HepG2 (cell line): ENCODE data around the gene C20orf204. TPM values are rescaled to one million over a fixed set of nuclear protein-coding genes. Genes with fewer than 3 reads are reported as not detected.

Experiments
- AHR ChIP-seq: IDR thresholded peaks from 2 replicates; pipeline ENCODE4 v1.6.1; 2018; ENCODE audit warnings: missing genetic modification reagents, missing compliant biosample characterization
- ARID2 ChIP-seq: sonication (generic); formaldehyde crosslinking; IDR thresholded peaks from 2 replicates; pipeline ENCODE4 v1.8.1; 2022; ENCODE audit warnings: mild to moderate bottlenecking, missing genetic modification reagents, borderline replicate concordance
- GATA4 ChIP-seq: sonication (generic); IDR thresholded peaks from 2 replicates; pipeline ENCODE4 v1.6.1; 2016; ENCODE audit warnings: antibody characterized with exemption, low read depth, borderline replicate concordance
- GPN1 ChIP-seq: sonication (generic); formaldehyde crosslinking; IDR thresholded peaks from 2 replicates; pipeline ENCODE4 v1.5.1; 2020; ENCODE audit warnings: missing genetic modification reagents, borderline replicate concordance
- HDAC6 ChIP-seq: fragments of 200-600 bp; sonication (generic); IDR thresholded peaks from 2 replicates; pipeline ENCODE4 v1.7.0; 2017; ENCODE audit warnings: mild to moderate bottlenecking, antibody characterized with exemption, low read length, low read depth
- HOXA3 ChIP-seq: sonication (generic); formaldehyde crosslinking; IDR thresholded peaks from 2 replicates; pipeline ENCODE4 v1.5.0; 2020; ENCODE audit warnings: missing genetic modification reagents
- HOXA9 ChIP-seq: sonication (generic); formaldehyde crosslinking; IDR thresholded peaks from 2 replicates; pipeline ENCODE4 v1.8.1; 2022; ENCODE audit warnings: missing genetic modification reagents, mild to moderate bottlenecking, moderate library complexity, borderline replicate concordance
- LRRFIP1 ChIP-seq: sonication (generic); formaldehyde crosslinking; conservative IDR thresholded peaks from 2 replicates; pipeline ENCODE4 v1.4.0; 2020; ENCODE audit warnings: missing genetic modification reagents
- MAF1 ChIP-seq: sonication (generic); formaldehyde crosslinking; IDR thresholded peaks from 2 replicates; pipeline ENCODE4 v1.5.0; 2020; ENCODE audit warnings: missing genetic modification reagents, borderline replicate concordance
- MXI1 ChIP-seq: IDR thresholded peaks from 3 replicates; pipeline ENCODE4 v1.6.1; 2012; ENCODE audit warnings: low read depth, low read length, inconsistent platforms, borderline replicate concordance
- NONO ChIP-seq, 2 experiments: fragments of 450-650 bp in 1 of 2; sonication (generic) in 1 of 2; formaldehyde crosslinking in 1 of 2; IDR thresholded peaks in 1 of 2; conservative IDR thresholded peaks in 1 of 2; 2 replicates each; pipeline versions ENCODE4 v1.6.1 to v1.8.0; 2017 to 2022; ENCODE audit warnings: mild to moderate bottlenecking in 1 of 2, missing genetic modification reagents in 1 of 2, moderate library complexity in 1 of 2
- PHF20 ChIP-seq: sonication (generic); formaldehyde crosslinking; IDR thresholded peaks from 2 replicates; pipeline ENCODE4 v1.5.0; 2020; ENCODE audit warnings: mild to moderate bottlenecking, missing genetic modification reagents
- RERE ChIP-seq: IDR thresholded peaks from 2 replicates; pipeline ENCODE4 v1.6.1; 2016; ENCODE audit warnings: low read depth, missing genetic modification reagents, missing compliant biosample characterization
- SATB2 ChIP-seq: sonication (generic); formaldehyde crosslinking; IDR thresholded peaks from 2 replicates; pipeline ENCODE4 v1.5.0; 2020; ENCODE audit warnings: missing genetic modification reagents
- SPEN ChIP-seq: sonication (generic); formaldehyde crosslinking; IDR thresholded peaks from 2 replicates; pipeline ENCODE4 v1.5.1; 2020; ENCODE audit warnings: low read depth, mild to moderate bottlenecking, missing genetic modification reagents
- TAF1 ChIP-seq: sonication (generic); formaldehyde crosslinking; IDR thresholded peaks from 2 replicates; pipeline ENCODE4 v1.4.0; 2020; ENCODE audit warnings: missing genetic modification reagents
- ZFAT ChIP-seq: sonication (generic); formaldehyde crosslinking; conservative IDR thresholded peaks from 2 replicates; pipeline ENCODE4 v1.8.1; 2023; ENCODE audit warnings: missing genetic modification reagents, inconsistent platforms
- ZFP1 ChIP-seq: IDR thresholded peaks from 2 replicates; pipeline ENCODE4 v1.6.1; 2016
- ZNF10 ChIP-seq: sonication (generic); formaldehyde crosslinking; IDR thresholded peaks from 2 replicates; pipeline ENCODE4 v1.4.0; 2020; ENCODE audit warnings: mild to moderate bottlenecking, low read depth, missing genetic modification reagents, borderline replicate concordance
- ZNF484 ChIP-seq: sonication (generic); formaldehyde crosslinking; IDR thresholded peaks from 2 replicates; pipeline ENCODE4 v1.5.1; 2020; ENCODE audit warnings: mild to moderate bottlenecking, low read depth, missing genetic modification reagents, borderline replicate concordance
- ZNF891 ChIP-seq: sonication (generic); formaldehyde crosslinking; IDR thresholded peaks from 2 replicates; pipeline ENCODE4 v1.5.0; 2020; ENCODE audit warnings: mild to moderate bottlenecking, missing genetic modification reagents
- polyA plus RNA-seq, 8 experiments: library from polyadenylated mRNA; depleted of rRNA in 3 of 8; stranded (reverse) in 7 of 8; unstranded in 1 of 8; fragments of >200 nt; fragmentation: Illumina TruSeq in 4 of 8; extraction: Trizol in 4 of 8; gene quantifications; 2 replicates each; pipeline versions ENCODE4 v1.2.1 to v1.2.3, GENCODE V29; 2011 to 2016; ENCODE audit warnings: low read depth in 4 of 8, missing spikeins in 1 of 8, mixed read lengths in 1 of 8; ENCODE audit not compliant: insufficient read depth in 1 of 8
- total RNA-seq, 5 experiments: library from RNA; depleted of rRNA; stranded (reverse); fragments of >200 nt; fragmentation: Illumina TruSeq; extraction: Trizol; gene quantifications; 2 replicates each; pipeline ENCODE4 v1.2.3, GENCODE V29; 2016; ENCODE audit warnings: low read depth in 1 of 5
- TF ChIP-seq, protein P1 (sequence below): sonication (generic); formaldehyde crosslinking; IDR thresholded peaks from 2 replicates; pipeline ENCODE4 v1.8.1; 2023; ENCODE audit warnings: mild to moderate bottlenecking, missing genetic modification reagents

The C20orf204 gene
- total and polyA plus RNA-seq, 2 of the 13 experiments (the other 11 are each of a cell fraction or from before 2014, with no cell fraction given) = 22.1 to 80.0 TPM

DNA sequence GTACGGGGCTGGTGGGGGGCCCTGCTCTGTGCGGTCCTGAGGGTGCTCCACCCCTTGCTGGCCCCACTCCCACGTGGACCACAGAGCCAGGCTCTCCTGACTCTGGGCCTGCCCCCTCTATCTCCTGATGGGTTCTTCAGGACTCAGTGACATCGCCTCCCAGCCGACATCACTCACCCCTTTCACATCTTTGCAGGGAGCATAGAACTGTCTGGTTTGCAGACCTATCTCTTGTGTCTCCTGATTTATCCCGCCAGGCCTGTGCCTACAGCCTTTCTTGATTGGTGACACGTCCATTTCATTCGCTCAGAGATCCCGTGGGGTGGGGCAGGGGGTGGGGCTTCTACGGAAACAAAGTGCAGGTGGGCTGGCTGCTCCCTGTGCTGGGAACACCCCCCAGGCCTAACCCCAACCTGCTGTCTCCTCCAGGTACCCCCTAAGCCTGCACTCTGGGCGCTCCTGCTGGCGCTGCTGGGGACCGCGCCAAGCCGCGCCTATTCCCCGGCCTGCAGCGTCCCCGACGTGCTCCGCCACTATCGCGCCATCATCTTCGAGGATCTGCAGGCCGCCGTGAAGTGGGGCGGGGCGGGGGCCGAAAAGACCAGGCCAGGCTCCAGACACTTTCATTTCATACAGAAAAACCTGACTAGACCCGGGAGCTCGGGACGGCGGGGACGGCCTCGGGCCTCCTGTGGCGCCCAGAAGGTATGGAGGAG lies 1.7 kb downstream of the C20orf204 start (continued):
- TF ChIP-seq RERE (CRISPR knock-in tag) (no peak), ZFAT (CRISPR knock-in tag) (no peak), AHR (CRISPR knock-in tag) (no peak), ZNF484 (CRISPR knock-in tag) (no peak), NONO (IDR thresholded peaks at IDR 0.05) (no peak), NONO (CRISPR knock-in tag; conservative IDR thresholded peaks at IDR 0.05) (peak; percentile 55), SATB2 (CRISPR knock-in tag) (no peak), HOXA9 (no peak), GPN1 (CRISPR knock-in tag) (no peak), GATA4 (no peak), SPEN (CRISPR knock-in tag) (peak; percentile 3; the same call in 1 of the 2 replicates), ZNF10 (CRISPR knock-in tag) (no peak), ARID2 (CRISPR knock-in tag) (0 out of 2 replicates have a peak, but pooled peaks have one; percentile 3), MXI1 (peak; percentile 13; the same call in 1 of the 3 replicates), ZFP1 (CRISPR knock-in tag) (no peak), TAF1 (CRISPR knock-in tag) (peak; percentile 10; the same call in 1 of the 2 replicates), ZNF891 (no peak), MAF1 (0 out of 2 replicates have a peak, but pooled peaks have one; percentile 21), LRRFIP1 (CRISPR knock-in tag) (no peak), HDAC6 (no peak), PHF20 (CRISPR knock-in tag) (no peak), HOXA3 (CRISPR knock-in tag) (0 out of 2 replicates have a peak, but pooled peaks have one; percentile 14)
- TF ChIP-seq, protein P1, sequence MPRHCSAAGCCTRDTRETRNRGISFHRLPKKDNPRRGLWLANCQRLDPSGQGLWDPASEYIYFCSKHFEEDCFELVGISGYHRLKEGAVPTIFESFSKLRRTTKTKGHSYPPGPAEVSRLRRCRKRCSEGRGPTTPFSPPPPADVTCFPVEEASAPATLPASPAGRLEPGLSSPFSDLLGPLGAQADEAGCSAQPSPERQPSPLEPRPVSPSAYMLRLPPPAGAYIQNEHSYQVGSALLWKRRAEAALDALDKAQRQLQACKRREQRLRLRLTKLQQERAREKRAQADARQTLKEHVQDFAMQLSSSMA (CRISPR knock-in tag) = no peak
